HepG2 (cell line): ENCODE data around the gene TMEM132E. TPM values are rescaled to one million over a fixed set of nuclear protein-coding genes. Genes with fewer than 3 reads are reported as not detected.

Source experiments
- ATAC-seq: fragments of 200-7000 bp; cut with Tn5 transposase; 3 replicates; pipeline ENCODE4 v1.9.1; 2020; ENCODE audit warnings: mild to moderate bottlenecking, moderate library complexity
- BruUV-seq: library from RNA; stranded (reverse); fragments of 400-500 nt; replicated peaks from 2 replicates; lab custom pipeline; 2021; lab: Mats Ljungman, UMichigan
- CTCF ChIA-PET: fragments of 300-600 bp; formaldehyde crosslinking; extraction: SDS; loops from one replicate; lab custom pipeline; 2021; ENCODE audit warnings: low total read pairs, inconsistent platforms, low intra/inter-chr PET ratio; lab: Yijun Ruan, JAX
- POLR2A ChIA-PET: fragments of 350-600 bp; sonication (Branson Sonifier 250); formaldehyde crosslinking; loops from one replicate; lab custom pipeline; 2020; ENCODE audit warnings: antibody characterized with exemption, inconsistent platforms; lab: Yijun Ruan, JAX
- DNase-seq: peaks from one replicate; pipeline ENCODE4 v3.0.0-alpha.2; 2015; ENCODE audit warnings: low spot score
- FAIRE-seq: peaks from 3 replicates; lab custom pipeline; 2011; peaks lifted over from hg19 to GRCh38; lab: Jason Lieb, UNC
- H2AFZ ChIP-seq: one replicate; pipeline ENCODE4 v1.6.1; 2011; ENCODE audit warnings: low read length, inconsistent platforms
- H3K27ac ChIP-seq: fragments of 300-600 bp; 3 replicates; pipeline ENCODE4 v1.8.0; 2011; ENCODE audit warnings: mixed run types, mild to moderate bottlenecking, mixed read lengths, low read length, inconsistent platforms; ENCODE audit not compliant: insufficient read depth; ENCODE audit errors: extremely low read length
- H3K27me3 ChIP-seq, 2 experiments: fragments of 200-600 bp in 1 of 2; 2 replicates in 1 of 2; 3 replicates in 1 of 2; pipeline versions ENCODE4 v1.6.0 to v1.8.0; 2011; ENCODE audit warnings: low read length in 2 of 2, mild to moderate bottlenecking in 2 of 2, moderate library complexity in 2 of 2, inconsistent platforms in 1 of 2; ENCODE audit not compliant: insufficient read depth in 2 of 2, control insufficient read depth in 1 of 2
- H3K36me3 ChIP-seq, 2 experiments: fragments of 200-600 bp in 1 of 2; replicated peaks in 1 of 2; 2 replicates in 1 of 2; 3 replicates in 1 of 2; pipeline versions ENCODE4 v1.5.1 to v1.8.0; 2011; ENCODE audit warnings: low read length in 2 of 2, inconsistent platforms in 1 of 2; ENCODE audit not compliant: insufficient read depth in 2 of 2, control insufficient read depth in 1 of 2
- H3K4me1 ChIP-seq: 2 replicates; pipeline ENCODE4 v1.5.1; 2012; ENCODE audit warnings: low read length, inconsistent platforms; ENCODE audit not compliant: insufficient read depth
- H3K4me2 ChIP-seq: 2 replicates; pipeline ENCODE4 v1.6.0; 2011; ENCODE audit warnings: low read depth, low read length, inconsistent platforms
- H3K4me3 ChIP-seq, 3 experiments: fragments of 200-600 bp in 1 of 3; sonication (generic), shearing (Covaris generic) in 1 of 3; replicated peaks in 1 of 3; 2 replicates each; pipeline ENCODE4 v1.5.1; 2011 to 2016; ENCODE audit warnings: low read length in 3 of 3, inconsistent platforms in 2 of 3, low read depth in 2 of 3, mild to moderate bottlenecking in 2 of 3, control low read depth in 1 of 3, mixed read lengths in 1 of 3; ENCODE audit not compliant: insufficient read depth in 1 of 3
- H3K79me2 ChIP-seq: one replicate; pipeline ENCODE4 v1.6.1; 2011; ENCODE audit warnings: low read length, inconsistent platforms; ENCODE audit not compliant: insufficient read depth
- H3K9ac ChIP-seq: 2 replicates; pipeline ENCODE4 v1.6.0; 2011; ENCODE audit warnings: mild to moderate bottlenecking, low read depth, low read length, inconsistent platforms; ENCODE audit not compliant: insufficient read depth
- H3K9me3 ChIP-seq: 2 replicates; pipeline ENCODE4 v1.5.1; 2012; ENCODE audit warnings: mild to moderate bottlenecking, low read length
- H4K20me1 ChIP-seq: 2 replicates; pipeline ENCODE4 v1.6.0; 2011; ENCODE audit warnings: inconsistent platforms, mild to moderate bottlenecking, low read length, moderate library complexity; ENCODE audit not compliant: insufficient read depth
- FOXJ3 ChIP-seq: sonication (generic); formaldehyde crosslinking; IDR thresholded peaks from 2 replicates; pipeline ENCODE4 v1.4.0; 2020; ENCODE audit warnings: missing genetic modification reagents, mild to moderate bottlenecking, borderline replicate concordance
- GABPA ChIP-seq, 2 experiments: IDR thresholded peaks; 2 replicates each; pipeline ENCODE4 v1.6.1; 2011 to 2016; ENCODE audit warnings: low read depth in 2 of 2, low read length in 1 of 2, missing biosample characterization in 1 of 2, missing genetic modification characterization in 1 of 2
- LRRFIP1 ChIP-seq: sonication (generic); formaldehyde crosslinking; conservative IDR thresholded peaks from 2 replicates; pipeline ENCODE4 v1.4.0; 2020; ENCODE audit warnings: missing genetic modification reagents
- MTF2 ChIP-seq: sonication (generic); formaldehyde crosslinking; IDR thresholded peaks from 2 replicates; pipeline ENCODE4 v1.5.0; 2020; ENCODE audit warnings: missing genetic modification reagents, borderline replicate concordance
- NFYB ChIP-seq: sonication (generic); formaldehyde crosslinking; IDR thresholded peaks from 2 replicates; pipeline ENCODE4 v1.4.0; 2020; ENCODE audit warnings: missing genetic modification reagents
- PATZ1 ChIP-seq: sonication (generic); formaldehyde crosslinking; IDR thresholded peaks from 2 replicates; pipeline ENCODE4 v1.4.0; 2020; ENCODE audit warnings: missing genetic modification reagents
- PBX2 ChIP-seq: IDR thresholded peaks from 2 replicates; pipeline ENCODE4 v1.6.1; 2016; ENCODE audit warnings: control low read depth
- PREB ChIP-seq: sonication (generic); formaldehyde crosslinking; IDR thresholded peaks from 2 replicates; pipeline ENCODE4 v1.4.0; 2020; ENCODE audit warnings: missing genetic modification reagents
- RAD51 ChIP-seq: fragments of 450-650 bp; IDR thresholded peaks from 2 replicates; pipeline ENCODE4 v1.6.1; 2016; ENCODE audit warnings: borderline replicate concordance
- SNRNP70 ChIP-seq: fragments of 200-400 bp; formaldehyde crosslinking; IDR thresholded peaks from 2 replicates; pipeline ENCODE4 v1.6.1; 2017; ENCODE audit warnings: mild to moderate bottlenecking, low read depth, low read length, moderate library complexity
- ZKSCAN1 ChIP-seq: fragments of 150-350 bp; IDR thresholded peaks from 2 replicates; pipeline ENCODE4 v1.6.1; 2014; ENCODE audit warnings: low read length
- ZNF24 ChIP-seq: fragments of 450-650 bp; IDR thresholded peaks from 2 replicates; pipeline ENCODE4 v1.6.1; 2017; ENCODE audit warnings: antibody characterized with exemption, mild to moderate bottlenecking
- ZNF549 ChIP-seq: sonication (generic); formaldehyde crosslinking; IDR thresholded peaks from 2 replicates; pipeline ENCODE4 v1.5.0; 2020; ENCODE audit warnings: missing genetic modification reagents
- ZNF616 ChIP-seq: sonication (generic); formaldehyde crosslinking; IDR thresholded peaks from 2 replicates; pipeline ENCODE4 v1.5.0; 2020; ENCODE audit warnings: low read depth, mild to moderate bottlenecking, missing genetic modification reagents
- ZNF724P ChIP-seq: sonication (generic); formaldehyde crosslinking; IDR thresholded peaks from 2 replicates; pipeline ENCODE4 v1.8.0; 2022; ENCODE audit warnings: missing genetic modification reagents, borderline replicate concordance
- ZNF773 ChIP-seq: sonication (generic); formaldehyde crosslinking; IDR thresholded peaks from 2 replicates; pipeline ENCODE4 v1.4.0; 2020; ENCODE audit warnings: missing genetic modification reagents, borderline replicate concordance
- ZNF850 ChIP-seq: sonication (generic); formaldehyde crosslinking; conservative IDR thresholded peaks from 2 replicates; pipeline ENCODE4 v1.9.0; 2021; ENCODE audit warnings: mild to moderate bottlenecking, missing genetic modification reagents
- ZSCAN29 ChIP-seq: sonication (generic); formaldehyde crosslinking; conservative IDR thresholded peaks from 2 replicates; pipeline ENCODE4 v1.4.0; 2020; ENCODE audit warnings: mild to moderate bottlenecking, missing genetic modification reagents
- WGBS: methylation state at CpG from one replicate; pipeline ENCODE4 v1.1.6; 2017; ENCODE audit warnings: low lambda C conversion rate; 5-methylcytosine and 5-hydroxymethylcytosine counted together
- in situ Hi-C: cut with HindIII; loops from 2 replicates; pipeline ENCODE4 v1.10.0; 2017; ENCODE audit warnings: low pct_unique_long_range_greater_than_20kb; ENCODE audit not compliant: extremely low pct_ligation_motif_present
- intact Hi-C: fragments of 100-400 bp; cut with micrococcal nuclease; formaldehyde crosslinking; loops from one replicate; pipeline ENCODE4 v1.10.0; 2022; ENCODE audit not compliant: unreplicated experiment
- polyA plus RNA-seq, 8 experiments: library from polyadenylated mRNA; depleted of rRNA in 3 of 8; stranded (reverse) in 7 of 8; unstranded in 1 of 8; fragments of >200 nt; fragmentation: Illumina TruSeq in 4 of 8; extraction: Trizol in 4 of 8; gene quantifications; 2 replicates each; pipeline versions ENCODE4 v1.2.1 to v1.2.3, GENCODE V29; 2011 to 2016; ENCODE audit warnings: low read depth in 4 of 8, missing spikeins in 1 of 8, mixed read lengths in 1 of 8; ENCODE audit not compliant: insufficient read depth in 1 of 8
- total RNA-seq, 5 experiments: library from RNA; depleted of rRNA; stranded (reverse); fragments of >200 nt; fragmentation: Illumina TruSeq; extraction: Trizol; gene quantifications; 2 replicates each; pipeline ENCODE4 v1.2.3, GENCODE V29; 2016; ENCODE audit warnings: low read depth in 1 of 5

TMEM132E gene
- total and polyA plus RNA-seq, 2 of the 13 experiments (the other 11 are each of a cell fraction or from before 2014, with no cell fraction given): not detected

GRCh38 chr17:34671191-34671590 is 91.8 kb downstream of the TMEM132E start (continued):
- TF ChIP-seq LRRFIP1 (CRISPR knock-in tag) (no peak), ZNF549 (no peak), ZNF616 (CRISPR knock-in tag) (no peak), ZNF724P (CRISPR knock-in tag) (no peak), RAD51 (no peak), SNRNP70 (no peak), MTF2 (CRISPR knock-in tag) (no peak), ZNF773 (CRISPR knock-in tag) (no peak), ZNF850 (CRISPR knock-in tag) (no peak)

- H3K4me1 ChIP-seq: no peaks in the 10 kb centered on the region
- H4K20me1 ChIP-seq: no peaks in the 10 kb centered on the region
- intact Hi-C loops: no loop called here
- H3K9ac ChIP-seq: no peak overlapping the region
- H3K79me2 ChIP-seq: no peaks in the 10 kb centered on the region
- H3K27me3 ChIP-seq: peaks cover 0 to 3% of the 10 kb centered on the region in 2 experiments; a peak in 2 of 5 replicates
- H3K36me3 ChIP-seq: no peaks in the 10 kb centered on the region
- ChIA-PET CTCF (no interaction called here), POLR2A (no interaction called here)
- 0% methylated on average over 2 of the region's 3 CpGs for WGBS
- in situ Hi-C loops: no loop called here
- BruUV-seq: no TSS peak
- FAIRE-seq (no peak), ATAC-seq (no peak), DNase-seq (no peak)
- H3K27ac ChIP-seq: no peak overlapping the region
- H2AFZ ChIP-seq: no peak overlapping the region
- no peak overlapping the region for H3K4me2 ChIP-seq
- no peak overlapping the region for H3K4me3 ChIP-seq
- H3K9me3 ChIP-seq: no peaks in the 10 kb centered on the region
- TF ChIP-seq ZNF24 (no peak), ZSCAN29 (CRISPR knock-in tag) (no peak), NFYB (no peak), GABPA (IDR thresholded peaks at IDR 0.05; ENCODE audit: low read depth, low read length) (no peak), GABPA (CRISPR knock-in tag; IDR thresholded peaks at IDR 0.05; ENCODE audit: low read depth) (no peak), PREB (no peak), FOXJ3 (CRISPR knock-in tag) (no peak), ZKSCAN1 (no peak), PBX2 (CRISPR knock-in tag) (no peak), PATZ1 (CRISPR knock-in tag) (no peak)
Observed at GRCh38 chr17:34672176-34672785, 92.9 kb downstream of the TMEM132E start.
